Lower lobe of right lung (tissue), 2 donors: Measurements from ENCODE around the gene RASA1. TPM values are rescaled to one million over a fixed set of nuclear protein-coding genes. Genes with fewer than 3 reads are reported as not detected.
A peak's percentile ranks its signal among the peaks of the same experiment; 100 is the strongest.

Experiments
- ATAC-seq, 2 donors: fragments of 200-7000 bp; cut with Tn5 transposase; one replicate each; pipeline ENCODE4 v1.9.1; 2020 to 2022; ENCODE audit warnings: mild to moderate bottlenecking in 2 of 2, moderate library complexity in 2 of 2
- DNase-seq: peaks from one replicate; pipeline ENCODE4 v3.0.0-alpha.2; 2020
- H3K27ac ChIP-seq: fragments of 200-600 bp; one replicate; pipeline ENCODE4 v1.8.0; 2022
- H3K27me3 ChIP-seq: fragments of 200-600 bp; one replicate; pipeline ENCODE4 v1.8.0; 2022; ENCODE audit warnings: low read depth
- H3K36me3 ChIP-seq: fragments of 200-600 bp; one replicate; pipeline ENCODE4 v1.8.0; 2022; ENCODE audit warnings: mild to moderate bottlenecking
- H3K4me1 ChIP-seq: fragments of 200-600 bp; one replicate; pipeline ENCODE4 v1.8.0; 2022
- H3K4me3 ChIP-seq: fragments of 200-600 bp; one replicate; pipeline ENCODE4 v1.8.0; 2022; ENCODE audit warnings: mild to moderate bottlenecking
- H3K9me3 ChIP-seq: fragments of 200-600 bp; one replicate; pipeline ENCODE4 v1.8.0; 2022
- CTCF ChIP-seq: fragments of 200-600 bp; IDR thresholded peaks from one replicate; pipeline ENCODE4 v1.8.0; 2022; ENCODE audit warnings: antibody characterized with exemption, mild to moderate bottlenecking
- intact Hi-C: fragments of 100-400 bp; cut with DNase I; formaldehyde crosslinking; loops from one replicate; pipeline ENCODE4 v1.11.0; 2022
- total RNA-seq: library from RNA; stranded (reverse); fragmentation: NEBNext Ultra II Directional; extraction: Animal tissue kit (Norgen Biotek cat#: 25700); gene quantifications from one replicate; pipeline ENCODE4 v1.2.1, GENCODE V29; 2021
- donor health status: DM: no; HTN: yes; CAD: no; lungs with severe emphysema.

RASA1 gene
- total RNA-seq, 1 donor from 2014 or later: 32.6 TPM

- Histone ChIP-seq H3K36me3 (no peaks in the 10 kb centered on the region), H3K4me3 (no peak overlapping the region), H3K4me1 (no peaks in the 10 kb centered on the region), H3K27me3 (no peaks in the 10 kb centered on the region), H3K9me3 (no peaks in the 10 kb centered on the region), H3K27ac (no peak overlapping the region)
- no peak for TF ChIP-seq CTCF
- ATAC-seq (no peak), DNase-seq (no peak)
- intact Hi-C loops: no loop called here
These were observed 53.9 kb downstream of the RASA1 start for GRCh38 chr5:87321605-87322004.

- no peak overlapping the region for H3K27ac ChIP-seq
- no peak overlapping the region for H3K4me3 ChIP-seq
- no peaks in the 10 kb centered on the region for H3K9me3 ChIP-seq
- H3K4me1 ChIP-seq: no peaks in the 10 kb centered on the region
- DNase-seq: no peak
- H3K27me3 ChIP-seq: no peaks in the 10 kb centered on the region
- intact Hi-C loops: no loop called here
- ATAC-seq: no peak
- no peak for TF ChIP-seq CTCF
- no peaks in the 10 kb centered on the region for H3K36me3 ChIP-seq
These were observed 54.7 kb downstream of the RASA1 start for GRCh38 chr5:87322381-87322780.

- Histone ChIP-seq H3K36me3 (peaks cover 5% of the 10 kb centered on the region), H3K9me3 (no peaks in the 10 kb centered on the region), H3K4me3 (no peak overlapping the region), H3K27me3 (no peaks in the 10 kb centered on the region), H3K4me1 (no peaks in the 10 kb centered on the region), H3K27ac (no peak overlapping the region)
- TF ChIP-seq CTCF: no peak
- ATAC-seq (no peak), DNase-seq (no peak)
- intact Hi-C loops: no loop called here
These were observed 60.3 kb downstream of the RASA1 start for GRCh38 chr5:87327998-87328397.

GRCh38 chr5:87329114-87329513 is 61.4 kb downstream of the RASA1 start:
- Histone ChIP-seq H3K27me3 (no peaks in the 10 kb centered on the region), H3K27ac (no peak overlapping the region), H3K9me3 (no peaks in the 10 kb centered on the region), H3K36me3 (peaks cover 16% of the 10 kb centered on the region), H3K4me3 (no peak overlapping the region), H3K4me1 (no peaks in the 10 kb centered on the region)
- DNase-seq (no peak), ATAC-seq (no peak)
- TF ChIP-seq CTCF: no peak
- intact Hi-C loops: no loop called here

- Histone ChIP-seq H3K27ac (peak overlapping the region; percentile 16), H3K36me3 (peaks cover 33% of the 10 kb centered on the region), H3K27me3 (no peaks in the 10 kb centered on the region), H3K4me1 (no peaks in the 10 kb centered on the region), H3K4me3 (no peak overlapping the region), H3K9me3 (no peaks in the 10 kb centered on the region)
- no peak for TF ChIP-seq CTCF
- intact Hi-C loops: no loop called here
- ATAC-seq (no peak), DNase-seq (no peak)
These were observed 72.3 kb downstream of the RASA1 start for GRCh38 chr5:87339986-87340385.

- H3K4me3 ChIP-seq: no peak overlapping the region
- intact Hi-C loops: no loop called here
- H3K27ac ChIP-seq: no peak overlapping the region
- H3K9me3 ChIP-seq: no peaks in the 10 kb centered on the region
- no peak for TF ChIP-seq CTCF
- no peaks in the 10 kb centered on the region for H3K27me3 ChIP-seq
- no peaks in the 10 kb centered on the region for H3K4me1 ChIP-seq
- ATAC-seq (peak; percentile 80 to 81), DNase-seq (no peak)
- peaks cover 30% of the 10 kb centered on the region for H3K36me3 ChIP-seq
These were observed 73.0 kb downstream of the RASA1 start for GRCh38 chr5:87340716-87341115.
